D721Med (cell line): ENCODE results near the gene CYP27B1.
"Not testable (repeated sequence)": the region's sequence is repeated elsewhere in the genome, so short reads cannot be mapped to it uniquely, and the experiment has no call there.

Experiments used
- DNase-seq: peaks from one replicate; pipeline ENCODE4 v3.0.0; 2011; ENCODE audit warnings: low spot score; ENCODE audit not compliant: insufficient read length
- FAIRE-seq: peaks from 2 replicates; lab custom pipeline; 2011; peaks lifted over from hg19 to GRCh38; lab: Jason Lieb, UNC
- CTCF ChIP-seq: IDR thresholded peaks from 2 replicates; pipeline ENCODE4 v1.5.1; 2012; ENCODE audit warnings: mild to moderate bottlenecking, control low read depth; ENCODE audit not compliant: insufficient read depth; ENCODE audit errors: missing control alignments

CYP27B1 gene

DNA sequence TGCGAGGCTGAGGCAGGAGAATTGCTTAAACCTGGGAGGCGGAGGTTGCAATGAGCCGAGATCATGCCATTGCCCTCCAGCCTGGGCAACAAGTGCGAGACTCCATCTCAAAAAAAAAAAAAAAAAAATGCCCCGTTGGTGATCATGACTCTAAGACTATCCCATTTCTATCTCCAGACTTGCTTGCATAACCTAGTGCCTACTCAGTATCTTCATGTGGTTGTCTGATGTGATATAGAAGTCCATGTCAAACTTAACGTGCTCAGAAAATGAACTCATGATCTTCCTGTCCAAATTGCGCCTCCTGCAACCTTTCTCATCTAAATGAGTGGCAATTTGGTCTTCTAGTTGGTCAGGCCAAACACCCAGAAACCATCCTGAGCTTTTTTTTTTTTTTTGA is 11.0 kb upstream of the CYP27B1 start:
- no peak for DNase-seq
- FAIRE-seq = no peak
- no peak for TF ChIP-seq CTCF

DNA sequence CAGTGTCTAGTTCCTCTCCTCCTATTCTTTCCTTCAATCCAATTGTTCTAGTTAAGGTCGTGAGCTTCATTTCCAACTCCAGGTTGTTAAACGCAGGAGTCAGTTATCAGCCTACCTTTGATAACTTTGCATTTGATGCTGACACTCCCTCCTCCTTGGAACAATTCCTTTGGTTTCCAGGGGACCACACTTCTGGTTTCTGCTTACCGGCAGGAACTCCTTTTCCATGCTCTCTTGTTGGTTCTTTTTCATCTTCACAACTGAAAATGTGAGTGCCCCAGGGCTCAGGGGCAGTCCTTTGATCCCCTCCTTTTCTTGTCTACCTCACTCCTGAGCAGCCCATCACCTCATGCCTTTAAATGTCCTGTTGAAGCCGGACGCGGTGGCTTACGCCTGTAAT is 10.5 kb upstream of the CYP27B1 start:
- no peak for FAIRE-seq
- no peak for DNase-seq
- TF ChIP-seq CTCF = no peak

DNA sequence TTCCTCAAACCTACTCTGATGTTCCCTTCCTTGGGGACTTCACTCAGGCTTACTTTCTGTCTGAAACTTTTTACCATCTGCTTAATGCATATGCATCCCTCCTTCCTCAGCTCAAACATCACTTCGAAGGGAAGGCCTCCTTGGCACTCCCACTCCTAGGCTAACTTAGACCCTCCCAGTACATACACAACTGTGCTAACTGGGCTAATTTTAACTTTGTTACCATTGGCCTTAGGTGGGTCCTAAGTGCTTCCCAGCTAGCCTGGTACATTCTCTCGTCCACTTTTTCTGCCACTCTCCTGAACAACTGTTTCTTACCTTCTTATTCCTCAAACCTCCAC is 9.3 kb upstream of the CYP27B1 start:
- FAIRE-seq = no peak
- TF ChIP-seq CTCF = no peak
- no peak for DNase-seq

DNA sequence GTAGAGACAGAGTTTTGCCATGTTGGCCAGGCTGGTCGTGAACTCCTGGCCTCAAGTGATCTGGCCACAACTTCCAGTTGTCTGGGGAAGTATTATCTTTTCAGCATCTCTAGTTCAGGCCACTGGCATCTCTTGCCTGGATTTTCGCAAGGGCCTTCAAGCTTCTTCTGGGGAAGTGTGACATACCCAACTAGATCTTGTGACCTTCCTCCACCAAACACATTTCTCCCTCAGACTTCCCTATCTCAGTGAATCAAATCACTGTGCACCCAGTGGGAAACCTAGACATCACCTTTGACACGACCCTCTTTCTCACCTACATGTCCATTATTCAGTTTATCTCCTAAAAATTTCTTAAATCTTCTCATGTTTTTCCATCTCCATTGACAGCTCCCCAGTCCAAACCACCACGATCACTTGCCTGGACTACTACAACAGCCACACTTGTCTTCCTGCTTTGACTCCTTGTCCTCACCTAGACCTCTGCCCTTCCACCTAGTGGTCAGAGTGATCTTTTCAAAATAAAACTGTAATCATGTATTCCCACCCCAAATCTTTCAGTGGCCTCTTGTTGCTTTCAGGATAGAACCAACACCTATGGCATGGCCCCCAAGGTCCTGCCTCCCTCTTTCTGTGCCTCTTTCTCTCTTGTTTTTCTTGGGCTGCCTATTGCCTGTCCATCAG is 8.8 kb upstream of the CYP27B1 start:
- no peak for TF ChIP-seq CTCF
- FAIRE-seq (no peak), DNase-seq (no peak)

- no peak for TF ChIP-seq CTCF
- FAIRE-seq = no peak
Observed at GRCh38 chr12:57775044-57775443, 8.2 kb upstream of the CYP27B1 start.

DNA sequence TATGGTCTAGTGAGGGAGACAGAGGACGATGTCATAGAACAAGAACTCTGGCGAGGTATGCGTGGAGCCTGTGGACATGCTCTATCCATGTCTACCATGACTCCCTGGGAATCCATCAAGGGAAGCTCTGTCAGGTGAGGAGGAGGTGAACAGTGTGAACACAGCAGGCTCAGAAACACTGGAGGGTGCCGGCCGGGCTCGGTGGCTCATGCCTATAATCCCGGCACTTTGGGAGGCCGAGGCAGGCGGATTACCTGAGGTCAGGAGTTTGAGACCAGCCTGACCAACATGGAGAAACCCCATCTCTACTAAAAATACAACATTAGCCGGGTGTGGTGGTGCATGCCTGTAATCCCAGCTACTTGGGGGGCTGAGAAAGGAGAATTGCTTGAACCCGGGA is 7.8 kb upstream of the CYP27B1 start:
- DNase-seq, FAIRE-seq: not testable (repeated sequence)

More at GRCh38 chr12:57775044-57775443, 8.2 kb upstream of the CYP27B1 start:
- no peak for DNase-seq

- TF ChIP-seq CTCF = no peak
- FAIRE-seq = no peak
- DNase-seq = no peak
Observed at GRCh38 chr12:57772429-57773322, 5.8 kb upstream of the CYP27B1 start, which contains the start of gene EEF1AKMT3. EEF1AKMT3 (plus strand) TSS chr12:57772614; CDS start chr12:57772725, 111 bp downstream.
